K562 (cell line): ENCODE results near the gene SETDB2. TPM values are rescaled to one million over a fixed set of nuclear protein-coding genes. Genes with fewer than 3 reads are reported as not detected.

Source experiments
- BHLHE40 ChIP-seq: IDR thresholded peaks from 2 replicates; pipeline ENCODE4 v1.6.1; 2011; ENCODE audit warnings: low read length, improper control_type of control experiment
- CHD7 ChIP-seq: fragments of 200-600 bp; sonication (generic); IDR thresholded peaks from one replicate; pipeline ENCODE4 v1.6.1; 2012; ENCODE audit warnings: mild to moderate bottlenecking, low read depth, low read length, inconsistent platforms
- CREBBP ChIP-seq: IDR thresholded peaks from one replicate; pipeline ENCODE4 v1.6.1; 2012; ENCODE audit warnings: low read depth, mild to moderate bottlenecking, control low read depth, inconsistent platforms, low read length
- HSF4 ChIP-seq: fragments of 250-450 bp; sonication (Bioruptor Pico); IDR thresholded peaks from 2 replicates; pipeline ENCODE4 v2.1.2; 2022; ENCODE audit warnings: mild to moderate bottlenecking, moderate library complexity, borderline replicate concordance
- KLF13 ChIP-seq: fragments of 450-650 bp; IDR thresholded peaks from 2 replicates; pipeline ENCODE4 v1.6.1; 2016; ENCODE audit warnings: missing genetic modification characterization, low read depth, mild to moderate bottlenecking, missing compliant biosample characterization, moderate library complexity, borderline replicate concordance
- MEF2D ChIP-seq: conservative IDR thresholded peaks from 2 replicates; pipeline ENCODE4 v1.6.1; 2016; ENCODE audit warnings: low read depth, missing genetic modification characterization, missing compliant biosample characterization
- PHF20 ChIP-seq: fragments of 450-650 bp; IDR thresholded peaks from 2 replicates; pipeline ENCODE4 v1.6.1; 2018; ENCODE audit not compliant: partially characterized antibody
- RBM34 ChIP-seq: fragments of 200-400 bp; formaldehyde crosslinking; IDR thresholded peaks from 2 replicates; pipeline ENCODE4 v1.6.1; 2018; ENCODE audit warnings: low read length, borderline replicate concordance; ENCODE audit not compliant: insufficient read depth
- SIN3A ChIP-seq, 2 experiments: fragments of 150-350 bp in 1 of 2; IDR thresholded peaks; 2 replicates each; pipeline ENCODE4 v1.6.1; 2011 to 2016; ENCODE audit warnings: borderline replicate concordance in 2 of 2, low read depth in 2 of 2, low read length in 2 of 2, mild to moderate bottlenecking in 2 of 2, moderate library complexity in 2 of 2; ENCODE audit not compliant: control insufficient read depth in 1 of 2
- ZNF589 ChIP-seq: fragments of 200-800 bp; sonication (Bioruptor generic); IDR thresholded peaks from 2 replicates; pipeline ENCODE4 v1.6.1; 2016; ENCODE audit warnings: low read depth, missing genetic modification characterization, missing compliant biosample characterization
- ZNF639 ChIP-seq, 2 experiments: fragments of 200-800 bp in 1 of 2; sonication (Bioruptor generic) in 1 of 2; sonication (generic) in 1 of 2; formaldehyde crosslinking in 1 of 2; IDR thresholded peaks in 1 of 2; conservative IDR thresholded peaks in 1 of 2; 2 replicates each; pipeline versions ENCODE4 v1.5.0 to v1.6.1; 2016 to 2020; ENCODE audit warnings: missing compliant biosample characterization in 1 of 2, missing genetic modification characterization in 1 of 2, missing genetic modification reagents in 1 of 2
- ZNF696 ChIP-seq: fragments of 250-450 bp; sonication (Bioruptor Pico); conservative IDR thresholded peaks from 2 replicates; pipeline ENCODE4 v1.4.0; 2020; ENCODE audit warnings: mild to moderate bottlenecking, moderate library complexity
- polyA plus RNA-seq, 8 experiments: library from polyadenylated mRNA; depleted of rRNA in 4 of 8; stranded (reverse) in 5 of 8; unstranded in 3 of 8; fragments of >200 nt; fragmentation: Nextera tagmentation in 2 of 8; fragmentation: Illumina TruSeq in 1 of 8; extraction: Ambion mirVana in 2 of 8; extraction: Trizol in 1 of 8; gene quantifications; 2 replicates each; pipeline versions ENCODE4 v1.2.1 to v1.2.3, GENCODE V29; 2011 to 2014; ENCODE audit warnings: inconsistent platforms in 1 of 8, missing spikeins in 1 of 8
- total RNA-seq, 7 experiments: library from RNA; depleted of rRNA in 6 of 7; stranded (reverse); fragments of >200 nt in 6 of 7; fragmentation: Illumina TruSeq in 2 of 7; extraction: Trizol in 2 of 7; gene quantifications; 2 replicates each; pipeline versions ENCODE4 v1.2.1 to v1.2.3, GENCODE V29; 2011 to 2021; ENCODE audit warnings: low replicate concordance in 1 of 7

SETDB2 gene
- total and polyA plus RNA-seq, 9 of the 15 experiments (the other 6 are each of a cell fraction or from before 2014, with no cell fraction given): 1.0 to 9.0 (median 6.1) TPM

- no peak for TF ChIP-seq CHD7
- no peak for TF ChIP-seq RBM34
- TF ChIP-seq BHLHE40: no peak
- TF ChIP-seq KLF13: no peak
- TF ChIP-seq ZNF639 (CRISPR knock-in tag; conservative IDR thresholded peaks at IDR 0.05 in 1 of 2, IDR thresholded peaks at IDR 0.05 in 1 of 2): no peak
- no peak for TF ChIP-seq HSF4 (CRISPR knock-in tag)
- no peak for TF ChIP-seq PHF20
- TF ChIP-seq MEF2D: no peak
- no peak for TF ChIP-seq ZNF589 (CRISPR knock-in tag)
- no peak for TF ChIP-seq ZNF696 (CRISPR knock-in tag)
- no peak for TF ChIP-seq SIN3A (IDR thresholded peaks at IDR 0.05; ENCODE audit: borderline replicate concordance in 2 of 2, control insufficient read depth in 1 of 2, low read depth in 2 of 2, low read length in 2 of 2)
- TF ChIP-seq CREBBP: no peak
Observed at GRCh38 chr13:49472186-49472585, 28.1 kb downstream of the SETDB2 start (continued).
